ENCODE results near the gene FSIP1. TPM values are rescaled to one million over a fixed set of nuclear protein-coding genes. Genes with fewer than 3 reads are reported as not detected.

The FSIP1 gene
- total and polyA plus RNA-seq, 9 of the 15 experiments (the other 6 are each of a cell fraction or from before 2014, with no cell fraction given) = 0.07 to 0.51 (median 0.29) TPM

DNA sequence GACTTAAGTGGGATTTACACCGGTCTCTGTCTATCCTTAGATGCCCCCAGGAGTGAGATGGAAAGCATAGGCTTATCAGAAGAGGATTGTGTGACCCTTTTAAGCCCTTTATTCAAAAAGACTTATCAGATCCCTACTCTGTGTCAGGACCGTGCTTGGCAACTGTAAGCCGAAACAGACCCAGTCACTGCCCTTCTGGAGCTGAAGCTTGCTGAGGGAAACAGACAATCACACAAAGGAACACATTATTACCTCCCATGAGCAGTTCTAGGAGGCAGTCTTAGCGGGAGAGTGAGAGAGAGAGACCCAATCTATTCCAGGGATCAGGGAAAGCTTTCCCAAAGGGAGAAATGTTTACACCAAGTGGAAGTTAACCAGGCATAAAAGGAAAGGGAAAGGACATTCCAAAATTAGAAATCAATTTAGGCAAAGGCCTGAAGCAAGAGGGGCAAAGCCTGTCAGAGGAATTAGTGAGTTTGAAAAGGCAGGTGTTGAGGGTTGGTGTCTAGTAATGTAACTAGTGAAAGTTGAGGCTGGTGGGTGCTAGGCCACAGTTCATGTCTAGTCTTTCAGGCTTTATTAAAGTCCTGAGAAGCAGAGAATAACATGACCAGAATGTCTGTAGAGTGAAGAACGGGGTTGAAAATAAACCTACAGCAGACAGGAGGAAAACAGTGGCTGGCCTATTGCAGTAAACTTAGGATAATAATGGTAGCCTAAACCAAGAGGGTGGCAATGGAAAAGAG, 115.1 kb downstream of the FSIP1 start (continued):
- TF ChIP-seq, protein P1, sequence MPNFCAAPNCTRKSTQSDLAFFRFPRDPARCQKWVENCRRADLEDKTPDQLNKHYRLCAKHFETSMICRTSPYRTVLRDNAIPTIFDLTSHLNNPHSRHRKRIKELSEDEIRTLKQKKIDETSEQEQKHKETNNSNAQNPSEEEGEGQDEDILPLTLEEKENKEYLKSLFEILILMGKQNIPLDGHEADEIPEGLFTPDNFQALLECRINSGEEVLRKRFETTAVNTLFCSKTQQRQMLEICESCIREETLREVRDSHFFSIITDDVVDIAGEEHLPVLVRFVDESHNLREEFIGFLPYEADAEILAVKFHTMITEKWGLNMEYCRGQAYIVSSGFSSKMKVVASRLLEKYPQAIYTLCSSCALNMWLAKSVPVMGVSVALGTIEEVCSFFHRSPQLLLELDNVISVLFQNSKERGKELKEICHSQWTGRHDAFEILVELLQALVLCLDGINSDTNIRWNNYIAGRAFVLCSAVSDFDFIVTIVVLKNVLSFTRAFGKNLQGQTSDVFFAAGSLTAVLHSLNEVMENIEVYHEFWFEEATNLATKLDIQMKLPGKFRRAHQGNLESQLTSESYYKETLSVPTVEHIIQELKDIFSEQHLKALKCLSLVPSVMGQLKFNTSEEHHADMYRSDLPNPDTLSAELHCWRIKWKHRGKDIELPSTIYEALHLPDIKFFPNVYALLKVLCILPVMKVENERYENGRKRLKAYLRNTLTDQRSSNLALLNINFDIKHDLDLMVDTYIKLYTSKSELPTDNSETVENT (CRISPR knock-in tag; IDR thresholded peaks at IDR 0.05) = no peak
- no peak for TF ChIP-seq THRAP3 (IDR thresholded peaks at IDR 0.05; ENCODE audit: borderline replicate concordance)

DNA sequence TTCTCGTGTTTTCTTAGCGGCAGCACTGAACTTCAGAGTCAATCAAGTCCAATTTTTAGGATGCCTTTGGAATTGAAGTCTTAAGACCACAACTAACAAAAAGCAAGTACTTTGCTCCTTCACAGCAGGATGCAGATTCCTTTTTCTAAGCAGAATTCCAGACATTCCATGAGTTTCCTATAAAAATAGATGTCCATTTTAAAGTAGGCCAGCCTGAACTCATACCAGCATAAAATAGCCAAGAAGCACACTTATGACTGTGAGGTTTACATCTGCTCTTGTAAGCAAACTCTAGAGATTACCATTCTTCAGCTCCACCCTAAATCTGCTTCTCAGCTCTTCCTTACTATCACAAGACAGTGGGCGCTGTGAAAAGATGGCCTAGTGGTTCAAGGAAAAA, 116.0 kb downstream of the FSIP1 start:
- in situ Hi-C loops (cut with MboI) (no loop called here), intact Hi-C loops (cut with micrococcal nuclease) (no loop called here)
- FAIRE-seq = no peak
- H4K20me1 ChIP-seq (replicated peaks; ENCODE audit: control insufficient read depth, insufficient read depth, low read length) = no peaks in the 10 kb centered on the region
- H3K9me1 ChIP-seq (ENCODE audit: control insufficient read depth, insufficient read depth, low read length) = no peaks in the 10 kb centered on the region
- H3K9ac ChIP-seq (ENCODE audit: insufficient read depth in 1 of 2, low read depth in 2 of 2, low read length in 2 of 2) = no peak overlapping the region
- H3K27me3 ChIP-seq (ENCODE audit: control insufficient read depth in 2 of 2, insufficient read depth in 2 of 2, low read length in 2 of 2) = 0 out of 5 replicates have a peak, but pooled peaks cover 0 to 2% of the 10 kb centered on the region in 2 experiments
- BruUV-seq (replicated peaks) = no TSS peak
- no peak for DNase-seq (ENCODE audit: extremely low read depth in 1 of 4, low spot score in 3 of 4)
- no peak for ATAC-seq
- no peak overlapping the region for H3K4me2 ChIP-seq (ENCODE audit: insufficient read depth, low read length)
- no peak overlapping the region for H3K4me3 ChIP-seq
- WGBS (ENCODE audit: insufficient coverage, low coverage, missing lambda C conversion rate) = 17% methylated on average over 3 of the region's 3 CpGs
- H2AFZ ChIP-seq (ENCODE audit: low read depth, low read length) = no peak overlapping the region
- no peaks in the 10 kb centered on the region for H3K4me1 ChIP-seq (replicated peaks in 1 of 2; ENCODE audit: control insufficient read depth in 2 of 2, insufficient read depth in 2 of 2, low read length in 2 of 2)
- no peaks in the 10 kb centered on the region for H3K9me3 ChIP-seq (replicated peaks; ENCODE audit: control insufficient read depth, insufficient read depth, low read depth, low read length)
- no peaks in the 10 kb centered on the region for H3K79me2 ChIP-seq (ENCODE audit: control insufficient read depth, insufficient read depth, low read length)
- no peaks in the 10 kb centered on the region for H3K36me3 ChIP-seq (ENCODE audit: control insufficient read depth, insufficient read depth, low read length)
- ChIA-PET POLR2A (interaction anchor here (0.5 to 0.7 kb wide), 3 partner anchors 45 to 406 kb away, joined by 3 read pairs; no protein-coding TSS in a partner anchor), CTCF (ENCODE audit: low intra/inter-chr PET ratio) (no interaction called here)
- H3K27ac ChIP-seq (ENCODE audit: extremely low read depth, low read depth, low read length) = no peak overlapping the region
- no peak for TF ChIP-seq EP400 (IDR thresholded peaks at IDR 0.05)
- TF ChIP-seq TAL1 (IDR thresholded peaks at IDR 0.05) = no peak
- TF ChIP-seq, protein P2, sequence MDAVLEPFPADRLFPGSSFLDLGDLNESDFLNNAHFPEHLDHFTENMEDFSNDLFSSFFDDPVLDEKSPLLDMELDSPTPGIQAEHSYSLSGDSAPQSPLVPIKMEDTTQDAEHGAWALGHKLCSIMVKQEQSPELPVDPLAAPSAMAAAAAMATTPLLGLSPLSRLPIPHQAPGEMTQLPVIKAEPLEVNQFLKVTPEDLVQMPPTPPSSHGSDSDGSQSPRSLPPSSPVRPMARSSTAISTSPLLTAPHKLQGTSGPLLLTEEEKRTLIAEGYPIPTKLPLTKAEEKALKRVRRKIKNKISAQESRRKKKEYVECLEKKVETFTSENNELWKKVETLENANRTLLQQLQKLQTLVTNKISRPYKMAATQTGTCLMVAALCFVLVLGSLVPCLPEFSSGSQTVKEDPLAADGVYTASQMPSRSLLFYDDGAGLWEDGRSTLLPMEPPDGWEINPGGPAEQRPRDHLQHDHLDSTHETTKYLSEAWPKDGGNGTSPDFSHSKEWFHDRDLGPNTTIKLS (IDR thresholded peaks at IDR 0.05; ENCODE audit: borderline replicate concordance, low read depth) = no peak
- no peak for TF ChIP-seq DPF2 (IDR thresholded peaks at IDR 0.05)
- no peak for TF ChIP-seq C11orf30 (IDR thresholded peaks at IDR 0.05; ENCODE audit: low read depth)
- no peak for TF ChIP-seq HDGF (IDR thresholded peaks at IDR 0.05)
- TF ChIP-seq IRF2 (CRISPR knock-in tag; IDR thresholded peaks at IDR 0.05) = no peak
- TF ChIP-seq ZNF551 (CRISPR knock-in tag; IDR thresholded peaks at IDR 0.05) = no peak
- no peak for TF ChIP-seq NCOA4 (IDR thresholded peaks at IDR 0.05; ENCODE audit: partially characterized antibody)
- no peak for TF ChIP-seq ZNF174 (CRISPR knock-in tag; IDR thresholded peaks at IDR 0.05)
- TF ChIP-seq TEAD4 (IDR thresholded peaks at IDR 0.05; ENCODE audit: low read length) = no peak
- no peak for TF ChIP-seq TEAD4 (CRISPR knock-in tag; IDR thresholded peaks at IDR 0.05; ENCODE audit: borderline replicate concordance)
- TF ChIP-seq BRF1 (IDR thresholded peaks at IDR 0.05; ENCODE audit: borderline replicate concordance, extremely low read depth, insufficient read length) = no peak
- no peak for TF ChIP-seq HMGN3 (IDR thresholded peaks at IDR 0.05; ENCODE audit: borderline replicate concordance, extremely low read depth, insufficient read length, low read depth, low read length)
- TF ChIP-seq, protein P3, sequence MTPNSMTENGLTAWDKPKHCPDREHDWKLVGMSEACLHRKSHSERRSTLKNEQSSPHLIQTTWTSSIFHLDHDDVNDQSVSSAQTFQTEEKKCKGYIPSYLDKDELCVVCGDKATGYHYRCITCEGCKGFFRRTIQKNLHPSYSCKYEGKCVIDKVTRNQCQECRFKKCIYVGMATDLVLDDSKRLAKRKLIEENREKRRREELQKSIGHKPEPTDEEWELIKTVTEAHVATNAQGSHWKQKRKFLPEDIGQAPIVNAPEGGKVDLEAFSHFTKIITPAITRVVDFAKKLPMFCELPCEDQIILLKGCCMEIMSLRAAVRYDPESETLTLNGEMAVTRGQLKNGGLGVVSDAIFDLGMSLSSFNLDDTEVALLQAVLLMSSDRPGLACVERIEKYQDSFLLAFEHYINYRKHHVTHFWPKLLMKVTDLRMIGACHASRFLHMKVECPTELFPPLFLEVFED (CRISPR knock-in tag; conservative IDR thresholded peaks at IDR 0.05) = no peak
- TF ChIP-seq CHD1 (IDR thresholded peaks at IDR 0.05; ENCODE audit: low read length) = no peak

All from K562 (cell line).